T-helper 1 cell treated with Interleukin-12 subunit alpha and Interleukin-12 subunit beta and Interleukin-4 antibody, amounts not matched to agents 30 ng/mL and 1 ng/mL, for 36 hours (primary cell): ENCODE data around the gene TNFRSF6B. TPM values are rescaled to one million over a fixed set of nuclear protein-coding genes. Genes with fewer than 3 reads are reported as not detected.
"Not testable (repeated sequence)": the region's sequence is repeated elsewhere in the genome, so short reads cannot be mapped to it uniquely, and the experiment has no call there.

Source experiments
- intact Hi-C: fragments of 100-400 bp; cut with micrococcal nuclease; formaldehyde crosslinking; loops from one replicate; pipeline ENCODE4 v1.15.1; 2024
- total RNA-seq: library from RNA; stranded (reverse); gene quantifications from 2 replicates; pipeline ENCODE4 v1.2.3, GENCODE V29; 2022

TNFRSF6B gene
- not detected in 2 replicates for total RNA-seq

DNA sequence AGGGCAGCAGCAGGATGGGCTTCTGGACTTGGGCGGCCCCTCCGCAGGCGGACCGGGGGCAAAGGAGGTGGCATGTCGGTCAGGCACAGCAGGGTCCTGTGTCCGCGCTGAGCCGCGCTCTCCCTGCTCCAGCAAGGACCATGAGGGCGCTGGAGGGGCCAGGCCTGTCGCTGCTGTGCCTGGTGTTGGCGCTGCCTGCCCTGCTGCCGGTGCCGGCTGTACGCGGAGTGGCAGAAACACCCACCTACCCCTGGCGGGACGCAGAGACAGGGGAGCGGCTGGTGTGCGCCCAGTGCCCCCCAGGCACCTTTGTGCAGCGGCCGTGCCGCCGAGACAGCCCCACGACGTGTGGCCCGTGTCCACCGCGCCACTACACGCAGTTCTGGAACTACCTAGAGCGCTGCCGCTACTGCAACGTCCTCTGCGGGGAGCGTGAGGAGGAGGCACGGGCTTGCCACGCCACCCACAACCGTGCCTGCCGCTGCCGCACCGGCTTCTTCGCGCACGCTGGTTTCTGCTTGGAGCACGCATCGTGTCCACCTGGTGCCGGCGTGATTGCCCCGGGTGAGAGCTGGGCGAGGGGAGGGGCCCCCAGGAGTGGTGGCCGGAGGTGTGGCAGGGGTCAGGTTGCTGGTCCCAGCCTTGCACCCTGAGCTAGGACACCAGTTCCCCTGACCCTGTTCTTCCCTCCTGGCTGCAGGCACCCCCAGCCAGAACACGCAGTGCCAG is at the start of gene TNFRSF6B:
Gene TNFRSF6B, plus strand, starts transcription at position 25 of the 729 bp plus-strand sequence. Its CDS starts 116 bp downstream, at position 141.
- intact Hi-C loops, result no loop called here

DNA sequence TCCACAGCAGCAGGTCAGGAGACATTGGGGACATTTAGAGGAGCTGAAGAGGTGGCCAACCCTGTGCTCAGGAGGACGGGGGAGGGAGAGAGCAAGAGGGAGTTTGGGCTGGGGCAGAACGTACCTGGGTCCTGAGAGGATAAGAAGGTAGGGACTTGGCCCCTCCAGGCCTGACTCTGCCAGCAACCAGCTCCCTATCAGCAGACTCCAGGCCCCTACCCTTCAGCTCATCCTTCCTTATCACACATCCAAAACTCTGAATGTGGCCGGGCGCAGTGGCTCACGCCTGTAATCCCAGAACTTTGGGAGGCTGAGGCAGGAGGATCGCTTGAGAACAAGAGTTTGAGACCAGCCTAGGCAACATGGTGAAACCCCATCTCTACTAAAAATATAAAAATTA is 48.3 kb upstream of the TNFRSF6B start:
- intact Hi-C loops, result no loop called here

DNA sequence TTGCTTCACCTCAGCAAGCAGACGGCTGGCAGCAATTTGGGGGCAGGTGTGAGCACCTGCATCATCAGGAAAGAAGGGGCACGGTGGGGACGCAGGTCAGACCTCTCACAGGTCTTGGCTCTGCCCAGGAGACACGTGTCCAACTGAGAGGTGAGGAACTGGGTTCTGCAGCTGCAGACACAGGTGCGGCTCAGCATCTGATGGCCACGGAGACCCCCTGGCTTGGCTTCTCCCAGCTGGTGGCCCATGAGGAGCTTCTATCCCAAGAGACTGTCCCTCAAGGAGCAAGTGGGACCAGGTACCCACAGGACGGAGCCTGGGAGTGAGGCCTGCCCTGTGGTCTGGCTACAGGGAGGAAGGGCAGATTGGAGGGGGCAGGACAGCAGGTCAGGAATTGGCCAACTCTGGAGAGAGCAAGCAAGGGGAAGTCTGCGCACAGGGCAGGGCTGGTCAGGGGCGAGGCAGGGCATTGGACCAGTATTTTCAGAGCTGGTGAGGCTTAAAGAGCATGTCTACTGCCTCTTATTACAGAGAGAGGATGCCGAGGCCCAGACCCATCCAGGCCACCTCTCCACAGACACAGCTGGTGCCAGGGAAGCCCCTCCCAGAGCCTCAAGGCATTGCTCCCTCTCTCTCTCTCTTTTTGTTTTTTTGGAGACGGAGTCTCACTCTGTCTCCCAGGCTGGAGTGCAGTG is 47.4 kb upstream of the TNFRSF6B start:
- intact Hi-C loops, result no loop called here

- intact Hi-C loops, result loop anchor here (10.0 kb wide), 1 partner anchor 716 kb away; the partner anchor contains the start of gene GID8
Observed at GRCh38 chr20:63650486-63650885, 46.0 kb upstream of the TNFRSF6B start.

DNA sequence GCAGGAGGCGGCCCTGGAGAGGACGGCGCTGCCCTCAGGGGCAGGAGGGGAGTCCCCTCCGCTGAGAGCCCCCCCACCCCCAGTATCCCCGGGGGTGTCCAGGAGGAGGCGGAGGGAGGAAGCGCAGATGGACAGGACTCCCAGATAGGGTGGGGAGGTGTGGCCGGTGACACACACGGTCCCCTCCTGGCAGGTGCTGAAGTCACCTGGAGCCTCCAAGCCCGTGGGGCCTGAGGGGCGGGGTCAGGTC is 44.6 kb upstream of the TNFRSF6B start:
- intact Hi-C loops, result loop anchor here (10.0 kb wide), 1 partner anchor 717 kb away; the partner anchor contains the start of gene GID8

- intact Hi-C loops, result loop anchor here (10.0 kb wide), 1 partner anchor 718 kb away; the partner anchor contains the start of gene GID8
Observed at GRCh38 chr20:63652192-63652980, 44.1 kb upstream of the TNFRSF6B start.

DNA sequence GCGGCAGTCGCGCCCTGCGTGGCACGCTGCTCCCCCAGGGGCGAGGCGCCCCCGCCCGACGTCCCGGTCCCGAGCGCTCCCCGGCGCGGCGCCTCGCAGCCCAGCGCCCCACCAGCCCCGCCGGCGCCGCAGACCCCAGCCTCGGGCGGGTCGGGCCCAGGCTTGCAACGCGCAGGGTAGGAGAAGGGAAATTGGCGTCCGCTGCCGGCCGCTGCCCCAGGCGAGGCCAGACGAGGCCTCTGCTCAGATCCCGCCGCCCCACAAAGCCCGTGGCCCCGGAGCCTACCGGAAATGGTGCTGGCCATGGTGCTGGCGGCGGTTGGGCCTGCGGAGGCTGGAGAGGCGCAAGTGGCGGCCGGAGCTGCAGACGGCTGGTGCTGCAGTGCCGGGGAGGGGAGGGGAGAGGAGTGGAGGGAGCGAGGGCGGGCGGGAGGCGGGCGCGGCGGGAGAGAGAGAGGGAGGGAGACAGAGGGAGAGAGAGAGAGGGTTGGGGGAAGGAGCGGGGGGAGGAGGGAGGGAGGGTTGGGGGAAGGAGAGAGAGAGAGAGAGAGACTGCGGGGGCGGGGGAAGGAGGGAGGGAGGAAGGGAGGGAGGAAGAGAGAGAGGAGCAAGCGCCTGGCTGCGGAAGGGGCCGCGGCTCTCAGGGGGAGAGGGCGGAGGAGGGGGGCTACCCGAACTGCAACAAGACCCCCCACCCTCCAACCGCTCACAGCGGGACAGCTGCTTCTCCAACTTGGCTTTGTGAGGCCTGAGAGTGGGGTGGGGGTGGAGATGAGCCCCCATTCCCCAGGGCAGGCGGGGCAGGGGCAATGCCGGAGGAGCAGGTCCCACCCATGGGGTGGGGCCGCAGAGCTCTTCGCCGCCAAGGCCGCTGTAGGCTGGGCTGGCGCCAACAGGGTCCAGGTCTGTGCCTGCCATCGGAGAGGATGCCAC is 43.1 kb upstream of the TNFRSF6B start, which contains the start of gene STMN3:
Gene STMN3, minus strand, starts transcription at position 384 of the 933 bp plus-strand sequence. Its CDS starts 79 bp downstream, at position 305.
- intact Hi-C loops, result loop anchor here (10.0 kb wide), 1 partner anchor 719 kb away; the partner anchor contains the start of gene GID8

DNA sequence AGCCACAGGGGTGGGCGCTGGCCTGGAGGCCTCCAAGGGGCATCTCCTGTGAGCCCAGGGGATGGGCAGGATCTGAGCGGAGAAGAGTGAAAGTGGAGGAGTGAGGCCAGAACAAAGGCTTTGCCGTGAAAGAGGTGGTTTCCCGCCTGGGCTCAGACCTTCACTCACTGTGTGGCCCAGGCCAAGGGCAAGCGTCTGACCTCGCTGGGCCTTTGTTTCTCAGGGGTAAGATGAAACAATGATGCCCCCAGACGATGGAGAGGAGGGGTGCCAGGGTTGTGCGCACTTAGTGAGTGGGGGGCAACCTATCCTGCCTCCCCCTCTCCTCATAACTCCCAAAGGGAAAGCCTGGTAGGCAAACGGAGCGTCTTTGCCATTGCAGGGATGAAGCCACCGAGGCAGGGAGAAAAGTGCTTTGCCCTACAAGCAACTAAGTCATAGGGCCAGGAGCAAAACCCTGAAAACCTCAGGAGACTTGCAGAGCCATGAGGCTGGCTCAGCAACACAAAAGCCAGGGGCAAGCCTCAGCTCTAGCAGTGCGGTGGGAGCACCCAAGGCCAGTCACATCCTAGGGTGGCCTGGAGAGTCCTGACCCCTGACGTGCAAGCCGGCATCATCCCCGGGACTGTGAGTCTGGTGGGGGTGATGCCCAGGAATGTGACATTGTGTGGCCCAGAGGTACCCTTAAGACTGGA is 42.3 kb upstream of the TNFRSF6B start:
- intact Hi-C loops, result loop anchor here (10.0 kb wide), 1 partner anchor 719 kb away; the partner anchor contains the start of gene GID8

- intact Hi-C loops, result loop anchor here (5.0 to 10.0 kb wide), 2 partner anchors 438 to 720 kb away; partner anchors contain the start of genes GID8 and YTHDF1
Observed at GRCh38 chr20:63655249-63655648, 41.2 kb upstream of the TNFRSF6B start.

- intact Hi-C loops, result loop anchor here (5.0 to 10.0 kb wide), 2 partner anchors 439 to 722 kb away; partner anchors contain the start of genes GID8 and YTHDF1
Observed at GRCh38 chr20:63656451-63656850, 40.0 kb upstream of the TNFRSF6B start.

DNA sequence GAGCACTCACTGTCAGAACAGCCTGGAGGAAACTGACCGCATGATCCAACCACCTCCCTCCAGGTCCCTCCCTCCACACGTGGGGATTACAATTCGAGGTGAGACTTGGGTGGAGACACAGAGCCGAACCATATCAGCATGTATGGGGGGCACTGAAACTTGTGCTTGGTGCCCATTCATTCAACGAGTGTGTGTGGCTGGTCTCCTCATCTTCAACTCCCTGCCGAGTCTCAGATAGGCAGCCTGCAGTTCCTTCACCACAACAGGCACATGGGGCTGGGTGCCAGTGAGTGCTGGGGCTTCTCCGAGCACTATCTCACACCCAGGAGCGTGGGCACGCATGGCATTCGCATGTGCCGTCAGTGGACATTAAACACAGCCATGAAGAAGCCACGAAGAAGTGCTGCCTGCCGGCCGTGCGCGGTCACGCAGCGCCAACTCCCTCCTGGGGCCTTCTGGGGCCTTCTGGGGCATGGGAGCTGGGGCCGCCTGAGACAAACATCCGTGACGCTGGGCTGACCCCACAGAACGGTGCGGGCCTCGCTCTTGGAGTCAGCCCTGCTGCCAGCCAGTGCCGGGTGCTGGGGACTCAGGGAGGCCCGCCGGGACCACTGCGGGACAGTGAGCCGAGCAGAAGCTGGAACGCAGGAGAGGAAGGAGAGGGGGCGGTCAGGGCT is 39.1 kb upstream of the TNFRSF6B start:
- intact Hi-C loops, result loop anchor here (5.0 to 10.0 kb wide), 2 partner anchors 440 to 723 kb away; partner anchors contain the start of genes GID8 and YTHDF1

- intact Hi-C loops, result loop anchor here (1.0 to 10.0 kb wide), 13 partner anchors 16 to 723 kb away; partner anchors contain the start of genes ARFRP1, GID8, GMEB2 and PRPF6
Observed at GRCh38 chr20:63657937-63658748, 38.3 kb upstream of the TNFRSF6B start, which contains the start of gene RTEL1. TSS of gene RTEL1 (plus strand) at chr20:63658312. CDS start at chr20:63659403, 1,091 bp downstream.

DNA sequence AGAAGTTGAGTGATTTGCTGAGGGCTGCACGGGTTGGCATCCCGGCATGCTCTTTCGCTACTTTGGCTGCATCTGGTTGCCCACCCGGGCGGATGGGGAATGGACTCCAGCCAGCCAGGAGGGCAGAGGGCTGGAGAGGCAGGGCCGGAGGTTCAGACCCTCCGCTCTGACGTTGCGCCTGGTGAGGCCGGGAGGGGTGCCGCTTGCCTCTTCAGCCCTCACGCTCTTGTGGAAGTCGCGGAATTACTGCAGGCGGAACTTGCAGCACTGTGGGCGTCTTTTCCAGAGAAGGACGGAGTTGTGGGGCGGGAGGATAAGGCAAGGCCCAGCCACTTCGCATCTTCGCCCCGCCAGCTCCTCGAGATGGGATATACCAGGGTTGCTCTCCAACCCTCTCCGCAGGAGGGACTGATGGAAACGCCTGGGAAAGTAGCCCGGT is 37.7 kb upstream of the TNFRSF6B start:
- intact Hi-C loops, result loop anchor here (1.0 to 10.0 kb wide), 13 partner anchors 16 to 724 kb away; partner anchors contain the start of genes ARFRP1, GID8, GMEB2 and PRPF6

- intact Hi-C loops, result loop anchor here (2.0 to 10.0 kb wide), 3 partner anchors 71 to 725 kb away; partner anchors contain the start of genes GID8 and YTHDF1
Observed at GRCh38 chr20:63659370-63659769, 37.1 kb upstream of the TNFRSF6B start.

GRCh38 chr20:63660174-63660573 is 36.3 kb upstream of the TNFRSF6B start:
- intact Hi-C loops, result not testable (repeated sequence)

DNA sequence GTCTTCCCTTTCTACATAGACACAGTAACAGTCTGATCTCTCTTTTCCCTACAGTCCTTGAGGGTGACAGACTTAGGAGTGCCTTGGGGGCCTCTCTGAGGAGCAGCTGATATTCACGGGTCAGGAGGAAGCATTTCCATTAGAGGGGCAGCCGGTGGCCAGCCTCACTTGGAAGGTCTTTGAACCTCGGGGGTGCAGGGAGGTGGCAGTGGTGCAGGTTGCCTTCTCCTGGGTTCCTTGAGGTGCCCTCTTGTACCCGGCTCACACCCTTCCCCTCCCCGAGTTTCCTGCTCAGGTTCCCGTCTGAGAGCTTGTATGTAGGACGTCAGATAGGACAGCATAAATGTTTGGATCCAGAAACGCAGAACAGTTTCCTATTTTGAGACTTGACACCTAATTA is 35.8 kb upstream of the TNFRSF6B start:
- intact Hi-C loops, result no loop called here

GRCh38 chr20:63661108-63661507 is 35.3 kb upstream of the TNFRSF6B start:
- intact Hi-C loops, result no loop called here
